CD4-positive, alpha-beta T cell (primary cell): ENCODE results near the gene KIAA0232. TPM values are rescaled to one million over a fixed set of nuclear protein-coding genes. Genes with fewer than 3 reads are reported as not detected.

Experiments
- ATAC-seq: fragments of 200-7000 bp; cut with Tn5 transposase; one replicate; pipeline ENCODE4 v1.10.0; 2022; ENCODE audit warnings: mild to moderate bottlenecking; ENCODE audit not compliant: poor library complexity
- CTCF ChIA-PET: fragments of 350-600 bp; sonication (Branson Sonifier 250); formaldehyde crosslinking; loops from one replicate; lab custom pipeline; 2021; ENCODE audit warnings: antibody characterized with exemption, inconsistent platforms; lab: Charles Lee
- POLR2A ChIA-PET: fragments of 350-600 bp; sonication (Branson Sonifier 250); formaldehyde crosslinking; loops from one replicate; lab custom pipeline; 2021; ENCODE audit warnings: antibody characterized with exemption, inconsistent platforms; lab: Charles Lee
- DNase-seq, 14 experiments: peaks; one replicate each; pipeline ENCODE4 v3.0.0-alpha.2; 2013 to 2020; ENCODE audit warnings: mixed read lengths in 2 of 14
- H3K27ac ChIP-seq, 2 donors: one replicate each; pipeline versions ENCODE4 v1.5.1 to v1.7.0; 2013; ENCODE audit warnings: low read length in 2 of 2, low read depth in 1 of 2, mild to moderate bottlenecking in 1 of 2
- H3K27me3 ChIP-seq, 2 experiments: 1 replicate in 1 of 2; 2 replicates in 1 of 2; pipeline versions ENCODE4 v1.6.1 to v1.7.0; 2013; ENCODE audit warnings: low read length in 2 of 2, control low read depth in 1 of 2, mild to moderate bottlenecking in 1 of 2, moderate library complexity in 1 of 2; ENCODE audit not compliant: insufficient read depth in 2 of 2, control insufficient read depth in 1 of 2
- H3K36me3 ChIP-seq: one replicate; pipeline ENCODE4 v1.6.1; 2013; ENCODE audit warnings: low read length, control low read depth; ENCODE audit not compliant: insufficient read depth
- H3K4me1 ChIP-seq: one replicate; pipeline ENCODE4 v1.6.1; 2013; ENCODE audit warnings: low read length, control low read depth; ENCODE audit not compliant: insufficient read depth
- H3K4me3 ChIP-seq: one replicate; pipeline ENCODE4 v1.5.1; 2013; ENCODE audit warnings: mild to moderate bottlenecking, low read length, moderate library complexity
- H3K9me3 ChIP-seq, 2 experiments: 1 replicate in 1 of 2; 2 replicates in 1 of 2; pipeline versions ENCODE4 v1.6.1 to v1.7.0; 2013; ENCODE audit warnings: low read length in 2 of 2, mild to moderate bottlenecking in 2 of 2, control low read depth in 1 of 2, moderate library complexity in 1 of 2; ENCODE audit not compliant: control insufficient read depth in 1 of 2, insufficient read depth in 1 of 2
- H3K27ac Mint-ChIP-seq: one replicate; pipeline ENCODE4 v1.8.0; 2020; ENCODE audit warnings: mixed read lengths
- H3K27me3 Mint-ChIP-seq: one replicate; pipeline ENCODE4 v1.8.0; 2021; ENCODE audit warnings: mixed read lengths
- H3K36me3 Mint-ChIP-seq: one replicate; pipeline ENCODE4 v1.8.0; 2021; ENCODE audit warnings: low read depth, mixed read lengths
- H3K4me1 Mint-ChIP-seq: one replicate; pipeline ENCODE4 v1.8.0; 2021; ENCODE audit warnings: low read depth, mixed read lengths
- H3K4me3 Mint-ChIP-seq: one replicate; pipeline ENCODE4 v1.8.0; 2020; ENCODE audit warnings: mild to moderate bottlenecking, mixed read lengths
- H3K9me3 Mint-ChIP-seq: one replicate; pipeline ENCODE4 v1.8.0; 2020; ENCODE audit warnings: mixed read lengths
- CTCF ChIP-seq: fragments of 200-600 bp; IDR thresholded peaks from one replicate; pipeline ENCODE4 v1.8.0; 2022; ENCODE audit warnings: antibody characterized with exemption, mild to moderate bottlenecking
- intact Hi-C, 2 experiments: fragments of 100-400 bp; cut with DNase I in 1 of 2; cut with micrococcal nuclease in 1 of 2; formaldehyde crosslinking; loops; one replicate each; pipeline versions ENCODE4 v1.15.1 to v1.9.0; 2023 to 2025; cut with DNase I, micrococcal nuclease
- total RNA-seq, 174 experiments: library from RNA in 2 of 174; stranded (reverse) in 2 of 174; gene quantifications; one replicate each; pipeline ENCODE4 v1.2.3 and lab custom pipeline; 2021 to 2026

KIAA0232 gene
- total RNA-seq, 2 experiments from 2014 or later: 15.3 to 17.8 TPM

GRCh38 chr4:6782846-6783110 is 251 bp downstream of the KIAA0232 start:
- no peak for ATAC-seq
- Histone ChIP-seq H3K36me3 (peaks cover 9% of the 10 kb centered on the region), H3K9me3 (no peaks in the 10 kb centered on the region), H3K4me1 (peaks cover 46% of the 10 kb centered on the region), H3K27me3 (no peaks in the 10 kb centered on the region), H3K4me3 (peak overlapping the region; percentile 77), H3K27ac (peak overlapping the region; percentile 92 to 96)
- Mint-ChIP-seq H3K9me3 (no peaks in the 10 kb centered on the region), H3K27ac (peak overlapping the region; percentile 86), H3K4me3 (no peak overlapping the region), H3K4me1 (peaks cover 58% of the 10 kb centered on the region), H3K27me3 (no peaks in the 10 kb centered on the region), H3K36me3 (peaks cover 20% of the 10 kb centered on the region)
- no peak for TF ChIP-seq CTCF
- no peak for DNase-seq
- POLR2A ChIA-PET: interaction anchor here (1.3 to 2.8 kb wide), 6 partner anchors 14 to 286 kb away, joined by 4 to 22 read pairs (median 8); partner anchors contain the start of genes BLOC1S4, GRPEL1 and MRFAP1
- CTCF ChIA-PET: interaction anchor here (1.1 to 3.8 kb wide), 2 partner anchors 91 to 108 kb away, joined by 3 to 10 read pairs; a partner anchor contains a TSS
- intact Hi-C loops: loop anchor here (1.0 to 10.0 kb wide), 14 partner anchors 66 to 1155 kb away; partner anchors contain the start of genes MRFAP1 (in 2 of the 2), AFAP1 (in 1 of the 2), BLOC1S4 (in 1 of the 2) and GRPEL1 (in 1 of the 2)

DNA sequence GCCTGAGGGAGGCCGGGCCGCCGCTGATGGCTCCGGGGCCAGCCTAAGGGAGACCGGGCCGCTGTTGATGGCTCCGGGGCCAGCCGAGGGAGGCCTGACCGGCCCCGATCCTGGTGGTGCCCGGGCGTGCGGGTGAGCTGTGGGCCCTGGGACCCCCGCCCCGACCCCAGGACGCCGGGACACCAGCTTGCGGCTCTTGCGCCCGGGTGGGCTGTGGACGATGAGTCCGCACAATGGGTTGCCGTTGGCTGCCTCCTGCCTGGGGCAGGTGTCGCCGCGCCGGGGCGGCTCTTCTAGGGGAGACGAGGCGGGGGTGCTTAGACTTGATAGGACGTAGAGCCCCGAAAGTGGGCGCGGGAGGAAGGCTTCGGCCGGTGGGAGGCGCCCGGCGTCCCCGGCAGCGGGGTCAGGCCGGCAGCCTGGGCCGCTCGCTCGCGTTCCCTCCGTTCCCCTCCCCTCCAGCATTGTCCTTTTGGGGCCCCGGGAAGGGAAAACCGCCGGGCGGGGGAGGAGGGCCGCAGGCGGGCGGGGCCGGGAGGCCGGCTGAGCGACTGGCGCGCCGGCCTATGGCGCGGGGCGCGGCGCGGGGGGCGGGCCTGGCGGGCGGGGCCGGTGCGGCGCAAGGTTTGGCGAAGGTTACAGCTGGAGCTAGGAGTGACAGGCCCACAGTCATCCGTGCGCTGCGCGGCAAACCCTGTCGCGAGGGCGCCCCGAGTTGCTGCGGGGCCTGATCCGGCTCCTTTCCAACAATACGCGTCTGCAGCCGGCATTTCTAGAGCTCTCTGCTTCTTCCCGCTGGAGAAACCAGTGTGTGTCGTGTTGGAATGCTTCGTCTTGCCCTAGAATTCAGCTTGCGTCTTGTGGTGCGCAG is 819 bp downstream of the KIAA0232 start:
- no peak for TF ChIP-seq CTCF
- Histone ChIP-seq H3K27ac (peak overlapping the region; percentile 92 to 96), H3K27me3 (no peaks in the 10 kb centered on the region), H3K36me3 (peaks cover 9% of the 10 kb centered on the region), H3K4me1 (peaks cover 43% of the 10 kb centered on the region), H3K4me3 (peak overlapping the region; percentile 77), H3K9me3 (no peaks in the 10 kb centered on the region)
- DNase-seq (peak; percentile 78 to 94 (median 86)), ATAC-seq (peak; percentile 78)
- ChIA-PET CTCF (interaction anchor here (0.6 to 3.8 kb wide), 6 partner anchors 13 to 108 kb away, joined by 3 to 16 read pairs (median 5); a partner anchor contains a TSS), POLR2A (interaction anchor here (0.9 to 2.8 kb wide), 13 partner anchors 14 to 285 kb away, joined by 3 to 22 read pairs (median 5); partner anchors contain the start of genes BLOC1S4, GRPEL1, MRFAP1 and TADA2B)
- Mint-ChIP-seq H3K36me3 (peaks cover 26% of the 10 kb centered on the region), H3K9me3 (no peaks in the 10 kb centered on the region), H3K4me1 (peaks cover 59% of the 10 kb centered on the region), H3K4me3 (peak overlapping the region; percentile 92), H3K27me3 (no peaks in the 10 kb centered on the region), H3K27ac (peak overlapping the region; percentile 86)
- intact Hi-C loops: loop anchor here (1.0 to 10.0 kb wide), 12 partner anchors 67 to 1154 kb away; partner anchors contain the start of genes AFAP1 (in 1 of the 2), BLOC1S4 (in 1 of the 2), GRPEL1 (in 1 of the 2) and MAN2B2 (in 1 of the 2)

DNA sequence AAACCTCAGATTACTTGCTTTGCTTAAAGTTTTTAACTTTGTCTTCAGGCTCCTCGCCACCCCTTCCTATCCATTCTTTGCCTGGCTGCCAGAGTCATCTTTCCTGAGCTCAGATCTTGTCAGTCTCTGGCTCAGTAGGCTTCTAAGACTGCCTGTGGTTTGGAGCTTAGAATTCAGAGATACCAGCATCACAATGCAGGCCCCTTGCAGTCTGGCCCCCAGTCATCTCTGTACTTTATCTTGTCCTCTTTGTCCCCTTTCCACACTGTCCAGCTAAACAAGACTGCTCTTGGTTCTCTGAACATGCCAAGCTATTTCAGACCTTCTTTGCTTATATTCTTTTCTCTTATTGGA is 3.0 kb downstream of the KIAA0232 start:
- Histone ChIP-seq H3K36me3 (peaks cover 9% of the 10 kb centered on the region), H3K4me1 (peaks cover 36% of the 10 kb centered on the region), H3K9me3 (no peaks in the 10 kb centered on the region), H3K4me3 (no peak overlapping the region), H3K27ac (no peak overlapping the region), H3K27me3 (no peaks in the 10 kb centered on the region)
- H3K9me3 Mint-ChIP-seq: no peaks in the 10 kb centered on the region
- POLR2A ChIA-PET: no interaction called here
- no peak for DNase-seq
- intact Hi-C loops: loop anchor here in 1 of 2 experiments (10.0 kb wide), 2 partner anchors 69 to 111 kb away; a partner anchor contains a TSS
- no peak for ATAC-seq
- no peak for TF ChIP-seq CTCF
- H3K36me3 Mint-ChIP-seq: peaks cover 30% of the 10 kb centered on the region
- CTCF ChIA-PET: interaction anchor here (1.7 to 3.1 kb wide), 3 partner anchors 11 to 87 kb away, joined by 3 to 16 read pairs (median 7); no protein-coding TSS in a partner anchor
- peaks cover 63% of the 10 kb centered on the region for H3K4me1 Mint-ChIP-seq
- H3K27me3 Mint-ChIP-seq: no peaks in the 10 kb centered on the region
- peak overlapping the region; percentile 51 for H3K27ac Mint-ChIP-seq
- peak overlapping the region; percentile 80 for H3K4me3 Mint-ChIP-seq
